ENCODE measurements around the gene ANKRD44. TPM values are rescaled to one million over a fixed set of nuclear protein-coding genes. Genes with fewer than 3 reads are reported as not detected.
"Not testable (repeated sequence)": the region's sequence is repeated elsewhere in the genome, so short reads cannot be mapped to it uniquely, and the experiment has no call there.

The ANKRD44 gene
- total RNA-seq, 1 donor from 2014 or later, result 59.9 TPM

DNA sequence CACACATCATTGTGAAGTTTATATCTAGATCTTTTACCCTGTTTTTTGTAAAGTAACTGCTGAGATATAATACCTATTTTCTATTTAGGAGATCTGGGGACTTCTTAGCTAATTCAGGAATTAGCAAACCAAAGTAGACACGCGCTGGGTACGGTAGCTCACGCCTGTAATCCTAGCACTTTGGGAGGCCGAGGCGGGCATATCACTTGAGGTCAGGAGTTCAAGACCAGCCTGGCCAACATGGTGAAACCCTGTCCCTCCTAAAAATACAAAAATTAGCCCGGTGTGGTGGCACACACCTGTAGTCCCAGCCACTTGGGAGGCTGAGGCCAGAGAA lies 23.0 kb downstream of the ANKRD44 start:
- not testable (repeated sequence) for DNase-seq (ENCODE audit: low spot score)

DNA sequence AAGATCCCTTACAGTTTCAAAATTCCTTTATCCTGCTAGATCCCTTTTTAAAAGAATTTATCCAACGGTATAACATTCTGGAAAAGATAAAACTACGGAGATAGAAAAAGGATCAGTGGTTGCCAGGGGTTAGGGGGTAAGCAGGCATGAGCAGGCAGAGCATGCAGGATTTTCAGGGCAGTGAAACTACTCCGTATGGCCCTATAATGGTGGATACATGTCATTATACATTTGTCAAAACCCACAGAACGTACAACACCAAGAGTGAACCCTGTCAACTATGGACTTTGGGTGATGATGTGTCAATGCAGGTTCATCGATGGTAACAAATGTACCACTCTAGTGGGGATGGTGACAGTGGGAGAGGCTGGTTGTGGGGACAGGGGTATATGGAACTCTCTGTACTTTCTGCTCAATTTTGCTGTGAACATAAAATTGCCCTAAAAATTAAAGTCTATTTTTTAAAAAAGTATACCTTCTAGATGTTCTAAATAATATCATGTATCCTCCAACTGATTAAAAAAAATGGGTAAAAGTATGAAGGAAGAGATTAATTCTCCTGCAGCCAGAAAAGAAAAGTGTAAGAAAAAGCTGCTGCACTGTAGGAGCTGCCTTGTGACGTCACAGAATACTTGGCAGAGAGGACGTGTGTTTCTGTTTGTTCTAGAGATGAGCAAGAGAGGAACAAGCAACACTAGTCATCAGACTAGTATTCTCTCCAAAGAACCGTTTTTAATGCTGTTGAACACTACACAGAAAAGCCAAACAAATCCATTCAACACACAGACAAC lies 23.6 kb downstream of the ANKRD44 start:
- peak; percentile 81 for DNase-seq (ENCODE audit: low spot score)

DNA sequence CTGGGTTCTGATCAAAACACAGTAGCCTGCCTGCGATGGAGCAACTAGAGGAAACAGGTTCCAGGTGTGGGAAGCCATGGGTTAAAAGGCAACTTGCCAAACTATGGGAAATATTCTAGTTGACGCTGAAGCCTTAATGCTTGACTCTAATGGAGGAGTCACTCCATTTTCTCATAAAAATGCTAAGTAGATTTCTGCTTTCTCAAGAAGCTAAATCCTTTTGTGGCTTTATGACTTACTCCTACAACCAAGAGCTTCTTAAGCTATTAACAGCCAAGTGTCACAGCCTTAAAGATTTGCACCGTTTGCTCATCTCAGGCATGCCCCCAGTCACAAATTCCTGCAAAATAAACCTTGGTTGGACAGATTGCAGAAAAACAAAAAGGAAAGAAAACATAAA lies 25.2 kb downstream of the ANKRD44 start:
- no peak for DNase-seq (ENCODE audit: low spot score)

- DNase-seq (ENCODE audit: low spot score), result no peak
Observed at GRCh38 chr2:197284956-197285355, 25.6 kb downstream of the ANKRD44 start.

DNA sequence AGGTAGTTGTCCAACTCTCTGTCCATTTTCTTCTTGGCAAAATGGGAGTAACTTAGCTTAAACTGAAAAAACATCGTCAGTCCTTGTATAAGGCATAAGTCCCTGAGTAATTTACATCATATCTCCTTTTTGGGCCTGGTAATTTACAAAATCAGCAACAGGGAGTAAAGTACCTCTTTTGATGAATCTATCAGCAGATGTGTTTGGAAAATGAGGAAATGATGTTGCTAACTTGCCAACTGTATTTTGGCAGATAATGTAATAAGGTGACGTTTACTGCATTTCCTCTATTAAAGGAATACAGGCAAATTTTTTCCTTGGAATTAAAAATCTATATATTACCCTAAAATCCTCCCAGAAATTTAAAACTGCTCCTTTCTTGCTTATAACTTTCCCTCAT lies 29.2 kb downstream of the ANKRD44 start:
- DNase-seq (ENCODE audit: low spot score), result no peak

DNA sequence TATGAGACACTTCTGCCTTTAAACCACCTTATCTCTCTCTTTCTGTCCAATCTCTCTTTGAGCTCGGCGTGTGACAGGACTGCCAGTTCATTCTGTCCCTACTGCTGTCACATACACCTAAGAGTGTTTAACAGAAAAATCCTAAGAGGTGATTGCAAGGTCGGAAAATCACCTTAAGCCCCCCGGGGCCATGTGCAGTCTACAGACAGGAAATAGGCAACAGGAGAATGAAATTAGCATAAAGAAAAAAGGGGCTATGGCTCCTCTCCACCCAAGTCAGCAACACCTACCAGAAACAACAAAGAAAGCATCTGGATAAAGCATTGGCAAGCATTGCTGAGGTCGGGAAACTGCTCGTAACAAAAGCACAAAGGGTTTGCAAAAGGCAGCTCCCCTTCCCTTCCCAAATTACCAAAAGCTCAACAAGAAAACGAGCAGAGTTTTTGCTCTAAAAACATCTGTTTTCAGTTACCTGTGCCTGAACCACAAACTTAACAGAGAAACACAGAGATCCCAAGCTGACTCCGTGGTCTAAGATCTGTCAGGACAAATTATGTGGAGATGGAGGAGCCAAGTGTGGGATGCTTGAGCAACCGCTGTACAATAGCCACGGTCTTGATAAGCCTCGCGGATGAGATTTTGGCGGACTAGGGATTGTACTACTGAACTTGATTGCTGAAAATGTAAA lies 30.4 kb downstream of the ANKRD44 start:
- DNase-seq (ENCODE audit: low spot score), result peak; percentile 72

- peak; percentile 70 for DNase-seq (ENCODE audit: low spot score)
Observed at GRCh38 chr2:197278799-197279763, 31.5 kb downstream of the ANKRD44 start.

DNA sequence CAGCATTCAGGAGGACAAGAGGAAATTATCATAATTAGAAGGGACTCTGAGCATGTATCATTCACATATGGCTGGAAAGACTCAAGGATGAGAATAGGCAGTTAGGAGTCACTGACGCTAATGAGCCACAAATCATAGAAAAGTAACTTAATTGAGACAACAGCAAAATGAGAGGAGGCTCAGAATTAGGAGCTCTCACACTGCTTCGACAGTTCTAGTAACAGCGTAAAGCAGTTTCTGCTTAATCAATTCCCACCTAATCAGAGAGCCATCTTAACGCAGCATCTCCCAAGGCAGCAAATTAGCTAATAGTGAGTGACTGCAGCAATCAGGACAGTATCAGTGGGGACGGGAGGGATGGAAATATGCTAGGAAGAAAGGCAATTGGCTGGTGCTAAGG lies 32.8 kb downstream of the ANKRD44 start:
- DNase-seq (ENCODE audit: low spot score), result no peak

DNA sequence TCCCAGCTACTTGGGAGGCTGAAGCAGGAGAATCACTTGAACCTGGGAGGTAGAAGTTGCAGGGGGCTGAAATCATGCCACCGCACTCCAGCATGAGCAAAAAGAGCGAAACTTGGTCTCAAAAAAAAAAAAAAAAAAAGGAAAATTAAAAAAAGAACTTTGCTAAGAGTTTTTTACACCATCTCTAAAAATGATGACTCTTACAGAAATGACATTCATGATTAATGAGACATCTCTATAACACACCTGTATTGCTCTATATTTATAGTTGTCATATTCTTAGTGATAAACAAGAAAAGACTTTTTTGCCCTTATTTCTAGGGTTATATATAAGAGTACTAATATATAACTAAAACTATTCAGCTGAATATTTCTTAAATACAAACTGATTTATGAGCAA lies 34.4 kb downstream of the ANKRD44 start:
- no peak for DNase-seq (ENCODE audit: low spot score)

- DNase-seq (ENCODE audit: low spot score), result no peak
Observed at GRCh38 chr2:197274937-197275336, 35.6 kb downstream of the ANKRD44 start.

- DNase-seq (ENCODE audit: low spot score), result no peak
Observed at GRCh38 chr2:197274349-197274748, 36.2 kb downstream of the ANKRD44 start.

DNA sequence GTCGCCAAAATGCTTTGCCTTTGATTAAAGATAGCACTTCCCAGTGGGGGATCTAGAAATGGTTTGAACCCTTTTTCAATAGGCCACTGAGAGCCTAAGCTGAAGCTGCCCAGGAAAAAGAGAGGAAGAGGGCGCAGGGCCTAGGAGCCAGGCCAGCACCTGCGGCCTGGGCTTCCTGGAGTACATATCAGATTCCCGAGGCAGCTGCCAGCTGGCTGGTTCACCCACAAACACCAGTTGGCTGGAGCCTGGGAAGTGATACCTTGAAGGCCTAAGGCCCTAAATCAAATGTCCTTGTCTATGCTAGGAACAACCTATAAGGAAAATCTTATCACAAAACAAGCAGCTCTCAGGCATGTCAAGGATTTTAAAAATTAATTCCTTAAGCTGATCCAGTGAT lies 37.1 kb downstream of the ANKRD44 start:
- no peak for DNase-seq (ENCODE audit: low spot score)

DNA sequence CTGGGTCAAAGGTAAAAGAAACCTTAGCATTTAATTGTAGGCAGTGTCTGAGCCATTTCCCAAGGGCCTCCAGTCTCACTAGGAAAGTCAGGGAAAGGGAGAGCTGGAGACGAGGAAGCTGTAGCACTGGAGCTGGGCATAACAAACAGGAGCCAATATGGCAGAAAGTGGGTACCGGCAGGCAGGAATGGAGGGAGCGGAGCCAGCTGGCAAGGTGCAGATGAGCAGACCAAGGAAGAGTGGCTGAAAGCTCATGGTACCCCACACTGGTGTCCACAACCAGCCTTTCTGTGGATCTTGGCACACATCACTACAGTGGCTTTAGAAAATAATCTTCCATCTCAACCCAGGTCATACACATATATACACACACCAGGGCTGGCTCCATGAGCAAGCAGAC lies 40.0 kb downstream of the ANKRD44 start:
- no peak for DNase-seq (ENCODE audit: low spot score)

GRCh38 chr2:197269815-197270214 lies 40.8 kb downstream of the ANKRD44 start:
- no peak for DNase-seq (ENCODE audit: low spot score)

DNA sequence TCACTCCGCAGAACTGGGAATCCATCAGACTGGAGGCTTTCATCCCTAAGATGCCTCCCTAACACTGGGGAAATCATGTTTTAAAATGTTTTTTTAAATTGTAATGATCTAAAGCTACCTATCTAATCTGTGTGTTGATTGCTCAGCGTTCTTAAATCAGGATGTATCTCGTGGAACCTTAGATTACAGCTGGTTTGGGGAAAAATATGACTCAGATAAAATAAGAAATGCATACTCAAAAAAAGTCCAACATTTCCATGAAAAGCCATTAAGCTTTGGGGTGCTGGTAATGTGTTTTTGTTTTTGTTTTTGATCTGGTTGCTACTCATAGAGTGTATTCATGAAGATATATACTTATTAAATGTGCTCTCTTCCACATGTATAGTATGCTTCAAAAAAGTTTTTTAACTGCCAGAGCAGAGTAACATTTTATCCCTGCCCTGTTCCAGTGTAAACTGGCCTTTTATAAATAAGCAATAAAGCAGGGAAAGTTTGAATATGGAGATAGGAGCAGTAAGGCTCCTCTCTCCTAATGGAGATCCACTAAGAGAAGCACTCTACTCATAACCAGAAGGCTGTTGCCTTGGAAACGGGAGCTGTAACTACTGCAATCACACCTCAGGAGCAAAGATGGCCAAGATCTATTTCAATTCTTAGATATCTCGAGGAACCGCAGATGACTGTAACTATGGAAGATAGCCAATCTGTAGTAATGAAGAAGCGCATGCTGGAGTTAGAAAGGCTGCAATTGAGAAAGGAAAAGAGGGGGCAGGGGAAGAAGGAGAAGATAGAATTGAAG lies 41.6 kb downstream of the ANKRD44 start:
- DNase-seq (ENCODE audit: low spot score), result peak; percentile 71

GRCh38 chr2:197266477-197266876 lies 44.1 kb downstream of the ANKRD44 start:
- DNase-seq (ENCODE audit: low spot score), result no peak

DNA sequence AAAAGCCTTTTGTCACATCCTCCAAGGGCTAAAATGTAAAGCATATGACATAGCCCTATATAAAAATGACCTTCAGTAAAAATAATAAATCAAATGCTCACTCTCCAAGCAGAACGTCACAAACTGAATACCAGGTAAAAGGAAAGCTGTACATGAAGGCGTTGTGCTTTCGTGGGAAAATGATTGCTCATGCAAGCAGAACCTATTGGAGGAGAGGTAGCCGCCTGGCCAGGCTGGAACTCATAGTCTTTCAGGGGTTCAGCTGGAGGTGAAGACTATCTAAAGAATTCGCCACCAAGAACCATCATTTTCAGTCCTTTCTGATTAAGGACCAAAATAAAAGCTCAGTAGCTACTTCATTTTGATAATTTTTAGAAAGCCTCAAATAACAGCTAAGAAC lies 44.7 kb downstream of the ANKRD44 start:
- no peak for DNase-seq (ENCODE audit: low spot score)

DNA sequence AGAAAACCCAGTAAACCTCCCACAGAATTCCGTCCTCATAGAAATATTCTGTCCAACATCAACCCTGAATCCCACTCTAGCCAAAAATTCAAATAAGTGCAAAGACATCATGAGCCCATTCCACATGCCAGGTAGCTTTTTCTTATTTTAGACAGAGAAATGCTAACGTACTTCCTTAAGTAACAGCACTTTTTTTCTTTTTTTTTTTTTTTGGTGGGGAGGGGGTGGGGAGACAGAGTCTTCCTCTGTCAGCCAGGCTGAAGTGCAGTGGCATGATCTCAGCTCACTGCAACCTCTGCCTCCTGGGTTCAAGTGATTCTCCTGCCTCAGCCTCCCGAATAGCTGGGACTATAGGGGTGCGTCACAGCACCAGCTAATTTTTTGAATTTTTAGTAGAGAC lies 45.5 kb downstream of the ANKRD44 start:
- no peak for DNase-seq (ENCODE audit: low spot score)

- DNase-seq (ENCODE audit: low spot score), result no peak
Observed at GRCh38 chr2:197264332-197264731, 46.2 kb downstream of the ANKRD44 start.

DNA sequence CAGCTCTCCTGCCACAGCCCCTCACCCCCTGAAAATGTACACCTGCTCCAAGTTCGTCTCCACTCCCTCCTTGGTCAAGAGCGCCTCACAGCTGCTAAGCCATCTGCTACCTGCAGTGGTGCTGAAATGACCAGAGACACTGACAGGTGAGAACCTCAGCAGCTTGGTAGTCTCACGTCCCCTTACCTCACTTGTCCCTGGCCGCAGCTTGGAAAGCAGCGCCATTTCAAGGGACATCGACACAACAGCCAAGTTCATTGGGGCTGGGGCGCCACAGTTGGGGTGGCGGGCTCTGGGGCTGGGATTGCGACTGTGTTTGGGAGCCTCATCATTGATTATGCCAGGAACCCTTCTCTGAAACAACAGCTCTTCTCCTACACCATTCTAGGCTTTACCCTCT lies 47.5 kb downstream of the ANKRD44 start:
- no peak for DNase-seq (ENCODE audit: low spot score)

DNA sequence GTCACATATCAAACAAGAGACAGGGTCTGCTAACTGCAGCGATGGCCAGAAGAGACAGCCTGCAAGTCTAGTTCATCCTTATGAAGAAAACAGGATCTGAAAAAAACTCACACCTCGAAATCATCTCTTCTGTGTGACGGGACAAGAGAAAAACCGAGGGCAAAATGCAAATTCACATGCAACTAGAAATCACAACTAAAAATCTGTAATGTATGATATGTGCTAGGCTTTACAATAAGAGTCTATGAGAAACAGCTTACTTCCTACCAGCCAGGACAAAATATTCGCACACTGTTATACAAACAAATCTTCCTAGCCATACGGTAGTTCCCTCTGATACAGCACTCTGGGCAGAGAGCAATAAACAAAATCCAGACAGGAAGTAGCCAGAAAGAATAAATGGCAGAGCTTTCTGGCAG lies 48.8 kb downstream of the ANKRD44 start:
- DNase-seq (ENCODE audit: low spot score), result peak; percentile 35
